Suprapubic skin (tissue), 4 donors: Measurements from ENCODE around the gene MTA3. TPM values are rescaled to one million over a fixed set of nuclear protein-coding genes. Genes with fewer than 3 reads are reported as not detected.
"Not testable (repeated sequence)": the region's sequence is repeated elsewhere in the genome, so short reads cannot be mapped to it uniquely, and the experiment has no call there.

Experiments
- DNase-seq, 2 donors: peaks; one replicate each; pipeline ENCODE4 v3.0.0-alpha.2; 2019; ENCODE audit warnings: low spot score in 2 of 2
- H3K27ac ChIP-seq: fragments of 200-600 bp; sonication (generic); one replicate; pipeline ENCODE4 v1.5.1; 2019
- H3K27me3 ChIP-seq: fragments of 200-600 bp; sonication (generic); one replicate; pipeline ENCODE4 v1.5.1; 2019
- H3K36me3 ChIP-seq: fragments of 200-600 bp; sonication (generic); one replicate; pipeline ENCODE4 v1.5.1; 2019
- H3K4me1 ChIP-seq: fragments of 200-600 bp; sonication (generic); one replicate; pipeline ENCODE4 v1.5.1; 2019
- H3K4me3 ChIP-seq: fragments of 200-600 bp; sonication (generic); one replicate; pipeline ENCODE4 v1.5.1; 2019; ENCODE audit warnings: mild to moderate bottlenecking
- H3K9me3 ChIP-seq: fragments of 200-600 bp; sonication (generic); one replicate; pipeline ENCODE4 v1.5.1; 2019
- CTCF ChIP-seq, 2 donors: fragments of 200-600 bp in 1 of 2; fragments of 450-650 bp in 1 of 2; sonication (generic) in 1 of 2; IDR thresholded peaks; one replicate each; pipeline ENCODE4 v1.5.1; 2016 to 2019; ENCODE audit warnings: antibody characterized with exemption in 2 of 2, mild to moderate bottlenecking in 1 of 2, moderate library complexity in 1 of 2
- EP300 ChIP-seq: sonication (generic); formaldehyde crosslinking; IDR thresholded peaks from one replicate; pipeline ENCODE4 v1.6.1; 2017; ENCODE audit warnings: antibody characterized with exemption
- POLR2A ChIP-seq, 2 donors: fragments of 450-650 bp; IDR thresholded peaks; one replicate each; pipeline ENCODE4 v1.6.1; 2017; ENCODE audit warnings: antibody characterized with exemption in 2 of 2, mild to moderate bottlenecking in 2 of 2, moderate library complexity in 2 of 2
- POLR2AphosphoS5 ChIP-seq, 3 donors: sonication (generic); formaldehyde crosslinking; IDR thresholded peaks; one replicate each; pipeline ENCODE4 v1.6.1; 2017; ENCODE audit warnings: antibody characterized with exemption in 3 of 3
- WGBS: methylation state at CpG from one replicate; pipeline ENCODE4 v1.1.5; 2018; 5-methylcytosine and 5-hydroxymethylcytosine counted together
- total RNA-seq, 4 donors: library from RNA; depleted of rRNA; stranded (reverse); fragments of >200 nt; gene quantifications; one replicate each; pipeline ENCODE4 v1.1.0, GENCODE V29; 2016

Gene MTA3
- total RNA-seq, 4 donors from 2014 or later, result 29.6 to 81.9 (median 30.3) TPM

GRCh38 chr2:42726680-42727079 is 158.2 kb downstream of the MTA3 start:
- Histone ChIP-seq H3K36me3 (no peaks in the 10 kb centered on the region), H3K4me1 (peaks cover 7% of the 10 kb centered on the region), H3K27ac (no peak overlapping the region), H3K9me3 (no peaks in the 10 kb centered on the region), H3K27me3 (no peaks in the 10 kb centered on the region), H3K4me3 (no peak overlapping the region)
- DNase-seq, result no peak
- TF ChIP-seq CTCF (IDR thresholded peaks at IDR 0.05) (no peak), EP300 (no peak), POLR2A (IDR thresholded peaks at IDR 0.05) (no peak), POLR2AphosphoS5 (IDR thresholded peaks at IDR 0.05) (no peak)
- WGBS, result 87% methylated on average over 2 of the region's 2 CpGs

- peaks cover 14% of the 10 kb centered on the region for H3K36me3 ChIP-seq
- H3K27me3 ChIP-seq, H3K27ac ChIP-seq, H3K9me3 ChIP-seq, H3K4me3 ChIP-seq, H3K4me1 ChIP-seq, DNase-seq: not testable (repeated sequence)
- 91% methylated on average over 4 of the region's 4 CpGs for WGBS
These were observed 162.9 kb downstream of the MTA3 start for GRCh38 chr2:42731316-42731715.

GRCh38 chr2:42733852-42734251 is 165.4 kb downstream of the MTA3 start:
- no peak for DNase-seq
- H3K36me3 ChIP-seq, result peaks cover 20% of the 10 kb centered on the region
- peaks cover 8% of the 10 kb centered on the region for H3K4me1 ChIP-seq
- H3K9me3 ChIP-seq, result no peaks in the 10 kb centered on the region
- 81% methylated on average over 1 of the region's 1 CpG for WGBS
- TF ChIP-seq EP300 (no peak), POLR2A (IDR thresholded peaks at IDR 0.05) (no peak), CTCF (IDR thresholded peaks at IDR 0.05) (no peak), POLR2AphosphoS5 (IDR thresholded peaks at IDR 0.05) (no peak)
- H3K27me3 ChIP-seq, result no peaks in the 10 kb centered on the region
- H3K27ac ChIP-seq, result no peak overlapping the region
- H3K4me3 ChIP-seq, result no peak overlapping the region

- Histone ChIP-seq H3K27me3 (no peaks in the 10 kb centered on the region), H3K36me3 (peaks cover 20% of the 10 kb centered on the region), H3K27ac (peak overlapping the region; percentile 29), H3K4me3 (no peak overlapping the region), H3K9me3 (no peaks in the 10 kb centered on the region), H3K4me1 (peaks cover 8% of the 10 kb centered on the region)
- DNase-seq, result no peak
- no peak for TF ChIP-seq POLR2A (IDR thresholded peaks at IDR 0.05)
- TF ChIP-seq CTCF (IDR thresholded peaks at IDR 0.05), result no peak
- no peak for TF ChIP-seq EP300
- TF ChIP-seq POLR2AphosphoS5 (IDR thresholded peaks at IDR 0.05), result no peak
These were observed 168.3 kb downstream of the MTA3 start for GRCh38 chr2:42736598-42737322.

- 85% methylated on average over 3 of the region's 3 CpGs for WGBS
- Histone ChIP-seq H3K4me3 (no peak overlapping the region), H3K36me3 (peaks cover 8% of the 10 kb centered on the region), H3K27ac (no peak overlapping the region), H3K9me3 (no peaks in the 10 kb centered on the region), H3K4me1 (peaks cover 8% of the 10 kb centered on the region), H3K27me3 (no peaks in the 10 kb centered on the region)
- TF ChIP-seq POLR2A (IDR thresholded peaks at IDR 0.05) (no peak), EP300 (no peak), POLR2AphosphoS5 (IDR thresholded peaks at IDR 0.05) (no peak), CTCF (IDR thresholded peaks at IDR 0.05) (no peak)
- no peak for DNase-seq
These were observed 172.7 kb downstream of the MTA3 start for GRCh38 chr2:42741140-42741539.
